Ascending aorta (tissue), 2 donors: ENCODE results near the gene CHCHD6. TPM values are rescaled to one million over a fixed set of nuclear protein-coding genes. Genes with fewer than 3 reads are reported as not detected.

ENCODE experiments used
- DNase-seq, 2 donors: peaks; one replicate each; pipeline ENCODE4 v3.0.0-alpha.2; 2019; ENCODE audit warnings: low spot score in 2 of 2
- H3K27ac ChIP-seq, 2 donors: fragments of 200-600 bp; sonication (generic); one replicate each; pipeline ENCODE4 v1.5.1; 2016 to 2017; ENCODE audit warnings: mild to moderate bottlenecking in 1 of 2
- H3K27me3 ChIP-seq: fragments of 200-600 bp; sonication (generic); one replicate; pipeline ENCODE4 v1.5.1; 2017
- H3K36me3 ChIP-seq, 2 donors: fragments of 200-600 bp; sonication (generic); one replicate each; pipeline ENCODE4 v1.5.1; 2016
- H3K4me1 ChIP-seq, 2 donors: fragments of 200-600 bp; sonication (generic); one replicate each; pipeline ENCODE4 v1.5.1; 2016 to 2017; ENCODE audit warnings: mild to moderate bottlenecking in 1 of 2
- H3K4me3 ChIP-seq, 2 donors: fragments of 200-600 bp; sonication (generic); one replicate each; pipeline ENCODE4 v1.5.1; 2016 to 2017; ENCODE audit warnings: mild to moderate bottlenecking in 1 of 2
- H3K9me3 ChIP-seq, 2 donors: fragments of 200-600 bp; sonication (generic); one replicate each; pipeline ENCODE4 v1.5.1; 2016
- intact Hi-C: fragments of 100-400 bp; cut with DNase I; formaldehyde crosslinking; loops from one replicate; pipeline ENCODE4 v1.15.1; 2023
- total RNA-seq: library from RNA; depleted of rRNA; stranded (reverse); fragments of >200 nt; gene quantifications from one replicate; pipeline ENCODE4 v1.1.0, GENCODE V29; 2016
- TF ChIP-seq, protein P1 (sequence below), 3 experiments: fragments of 200-600 bp in 2 of 3; fragments of 450-650 bp in 1 of 3; sonication (generic) in 2 of 3; IDR thresholded peaks; one replicate each; pipeline ENCODE4 v1.5.1; 2016 to 2019; ENCODE audit warnings: antibody characterized with exemption in 3 of 3, mild to moderate bottlenecking in 1 of 3, moderate library complexity in 1 of 3

The CHCHD6 gene
- total RNA-seq, 1 donor from 2014 or later = 1.2 TPM

DNA sequence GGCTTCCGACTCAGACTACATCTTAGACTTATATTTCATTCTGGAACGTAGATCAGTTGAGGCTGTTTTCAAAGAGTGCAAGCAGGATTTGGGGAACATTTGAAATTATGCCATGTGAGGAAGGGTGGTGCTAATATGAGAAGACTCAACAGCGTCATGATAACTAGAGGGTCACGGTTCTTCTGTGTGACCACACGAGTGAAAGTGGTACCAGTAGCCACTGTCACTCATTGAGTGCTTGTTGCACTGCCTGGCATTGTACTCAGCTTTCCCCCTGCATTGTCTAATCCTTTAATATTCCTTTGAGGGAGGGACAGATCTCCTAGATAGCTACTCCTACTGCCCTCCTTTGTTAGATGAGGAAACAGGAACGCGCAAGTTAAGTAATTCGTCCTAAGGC is 197.6 kb downstream of the CHCHD6 start:
- no peaks in the 10 kb centered on the region for H3K4me1 ChIP-seq
- no peaks in the 10 kb centered on the region for H3K36me3 ChIP-seq
- no peaks in the 10 kb centered on the region for H3K27me3 ChIP-seq
- DNase-seq = no peak
- H3K27ac ChIP-seq = no peak overlapping the region
- H3K9me3 ChIP-seq = no peaks in the 10 kb centered on the region
- H3K4me3 ChIP-seq = no peak overlapping the region
- intact Hi-C loops = no loop called here
- TF ChIP-seq, protein P1, sequence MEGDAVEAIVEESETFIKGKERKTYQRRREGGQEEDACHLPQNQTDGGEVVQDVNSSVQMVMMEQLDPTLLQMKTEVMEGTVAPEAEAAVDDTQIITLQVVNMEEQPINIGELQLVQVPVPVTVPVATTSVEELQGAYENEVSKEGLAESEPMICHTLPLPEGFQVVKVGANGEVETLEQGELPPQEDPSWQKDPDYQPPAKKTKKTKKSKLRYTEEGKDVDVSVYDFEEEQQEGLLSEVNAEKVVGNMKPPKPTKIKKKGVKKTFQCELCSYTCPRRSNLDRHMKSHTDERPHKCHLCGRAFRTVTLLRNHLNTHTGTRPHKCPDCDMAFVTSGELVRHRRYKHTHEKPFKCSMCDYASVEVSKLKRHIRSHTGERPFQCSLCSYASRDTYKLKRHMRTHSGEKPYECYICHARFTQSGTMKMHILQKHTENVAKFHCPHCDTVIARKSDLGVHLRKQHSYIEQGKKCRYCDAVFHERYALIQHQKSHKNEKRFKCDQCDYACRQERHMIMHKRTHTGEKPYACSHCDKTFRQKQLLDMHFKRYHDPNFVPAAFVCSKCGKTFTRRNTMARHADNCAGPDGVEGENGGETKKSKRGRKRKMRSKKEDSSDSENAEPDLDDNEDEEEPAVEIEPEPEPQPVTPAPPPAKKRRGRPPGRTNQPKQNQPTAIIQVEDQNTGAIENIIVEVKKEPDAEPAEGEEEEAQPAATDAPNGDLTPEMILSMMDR (IDR thresholded peaks at IDR 0.05) = no peak

DNA sequence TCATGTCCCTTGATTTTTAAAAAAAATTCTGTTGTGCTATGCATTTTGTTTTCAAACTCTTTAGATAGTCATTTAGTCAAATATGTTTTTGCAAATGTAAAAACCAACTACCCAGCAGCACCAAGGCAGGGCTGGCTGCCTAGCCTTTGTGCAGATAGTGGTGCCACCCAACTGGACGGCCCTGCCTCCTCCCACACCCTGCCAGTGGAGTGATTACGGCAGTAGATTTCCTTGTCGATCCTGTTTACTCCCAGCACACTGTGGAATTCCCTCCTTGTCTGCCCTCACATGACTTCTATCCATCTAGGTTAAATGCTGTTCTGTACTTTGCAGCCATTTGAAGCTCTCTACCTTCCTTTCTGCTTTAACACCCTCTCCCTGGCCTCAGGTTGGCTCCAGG is 199.5 kb downstream of the CHCHD6 start:
- H3K27ac ChIP-seq = no peak overlapping the region
- intact Hi-C loops = no loop called here
- no peaks in the 10 kb centered on the region for H3K36me3 ChIP-seq
- no peaks in the 10 kb centered on the region for H3K9me3 ChIP-seq
- no peak overlapping the region for H3K4me3 ChIP-seq
- H3K27me3 ChIP-seq = no peaks in the 10 kb centered on the region
- no peak for DNase-seq
- TF ChIP-seq, protein P1 (IDR thresholded peaks at IDR 0.05) = no peak
- H3K4me1 ChIP-seq = no peaks in the 10 kb centered on the region

DNA sequence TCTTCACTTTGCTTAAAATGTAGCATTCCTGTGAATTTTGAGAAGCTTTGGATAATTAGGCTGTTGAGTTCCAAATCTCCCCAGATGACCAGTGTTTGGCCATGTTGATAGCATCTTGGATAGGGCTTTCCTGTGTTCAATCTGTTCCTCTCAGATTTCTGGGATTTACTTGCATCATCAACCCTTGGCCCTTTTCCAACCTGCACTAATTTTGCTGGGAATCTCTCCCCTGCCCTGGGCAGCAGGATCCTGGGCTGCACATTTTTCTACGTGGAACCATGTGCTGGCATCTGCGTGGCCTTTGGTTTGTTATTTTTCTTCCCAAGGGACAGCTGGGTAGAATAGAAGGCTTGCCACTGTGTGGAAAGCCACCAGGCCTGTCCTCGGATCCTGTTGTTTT is 203.5 kb downstream of the CHCHD6 start:
- no peaks in the 10 kb centered on the region for H3K27me3 ChIP-seq
- TF ChIP-seq, protein P1 (IDR thresholded peaks at IDR 0.05) = no peak
- no peaks in the 10 kb centered on the region for H3K4me1 ChIP-seq
- intact Hi-C loops = no loop called here
- H3K36me3 ChIP-seq = no peaks in the 10 kb centered on the region
- H3K27ac ChIP-seq = no peak overlapping the region
- H3K4me3 ChIP-seq = no peak overlapping the region
- no peaks in the 10 kb centered on the region for H3K9me3 ChIP-seq
- DNase-seq = no peak

GRCh38 chr3:126908752-126909275 is 204.8 kb downstream of the CHCHD6 start:
- DNase-seq = no peak

DNA sequence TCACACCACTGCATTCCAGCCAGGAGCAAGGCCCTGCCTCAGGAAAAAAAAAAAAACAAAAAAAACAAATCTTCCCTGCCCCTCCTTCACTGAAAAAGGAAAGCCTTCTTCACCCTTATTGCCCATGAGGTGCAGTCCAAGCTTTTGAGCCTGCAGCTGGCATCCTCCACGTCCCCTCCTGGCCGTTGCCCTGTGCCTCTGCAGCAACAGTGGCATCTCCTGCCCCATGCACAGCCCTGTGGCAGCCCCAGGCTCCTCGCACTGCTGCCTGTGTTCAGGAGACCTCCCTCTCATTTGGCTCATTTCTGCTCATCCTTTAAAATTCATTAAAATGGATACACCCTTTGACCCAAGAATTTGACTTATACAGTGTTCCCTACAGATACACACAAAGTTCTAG is 206.2 kb downstream of the CHCHD6 start:
- H3K36me3 ChIP-seq = peaks cover 0 to 5% of the 10 kb centered on the region in 2 donors
- intact Hi-C loops = no loop called here
- no peak overlapping the region for H3K27ac ChIP-seq
- no peaks in the 10 kb centered on the region for H3K9me3 ChIP-seq
- DNase-seq = no peak
- no peaks in the 10 kb centered on the region for H3K27me3 ChIP-seq
- H3K4me3 ChIP-seq = no peak overlapping the region
- TF ChIP-seq, protein P1 (IDR thresholded peaks at IDR 0.05) = no peak
- H3K4me1 ChIP-seq = no peaks in the 10 kb centered on the region

More at GRCh38 chr3:126908752-126909275, 204.8 kb downstream of the CHCHD6 start:
- TF ChIP-seq, protein P1 (IDR thresholded peaks at IDR 0.05) = no peak
- Histone ChIP-seq H3K4me3 (no peak overlapping the region), H3K36me3 (no peaks in the 10 kb centered on the region), H3K9me3 (no peaks in the 10 kb centered on the region), H3K27me3 (no peaks in the 10 kb centered on the region), H3K4me1 (no peaks in the 10 kb centered on the region), H3K27ac (no peak overlapping the region)
- intact Hi-C loops = no loop called here
